Measurements from ENCODE around the gene DOK5.

Gene DOK5

DNA sequence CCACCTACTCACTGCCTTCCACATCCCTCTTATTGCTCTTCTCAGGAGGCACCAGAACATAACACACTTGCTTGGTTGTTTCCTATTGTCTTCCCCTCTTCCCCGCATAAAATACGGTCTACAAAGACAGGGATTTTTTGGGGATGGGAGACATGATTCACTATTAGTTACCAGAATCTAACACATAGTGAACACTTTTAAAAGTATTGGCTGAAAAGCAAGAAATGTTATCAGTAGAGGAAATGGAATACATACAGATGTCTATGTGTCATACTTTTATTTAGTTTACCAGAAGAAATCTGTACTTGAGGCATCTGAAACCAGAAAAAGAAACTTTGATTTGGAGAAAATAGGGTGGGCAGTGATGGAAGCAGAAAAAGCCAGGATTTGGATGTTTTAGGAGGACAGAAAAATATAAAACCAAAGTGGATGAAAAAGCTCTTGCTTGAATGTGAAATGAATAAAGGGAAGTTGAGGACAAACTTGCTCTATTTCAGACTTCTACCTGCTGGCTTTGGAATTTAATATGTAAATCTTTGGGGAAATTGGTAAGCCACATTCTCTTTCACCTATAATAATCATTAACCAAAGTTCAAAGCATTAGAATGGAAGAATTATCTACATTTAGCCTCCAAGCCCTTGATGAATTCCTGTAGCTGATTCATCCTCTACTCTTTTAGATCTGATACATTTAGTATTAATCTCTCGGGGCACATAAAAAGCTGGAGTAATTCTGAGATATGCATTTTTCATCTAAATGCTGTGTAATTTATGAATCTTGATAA lies 82.6 kb downstream of the DOK5 start:
- no peak for DNase-seq (ENCODE audit: low spot score)

DNA sequence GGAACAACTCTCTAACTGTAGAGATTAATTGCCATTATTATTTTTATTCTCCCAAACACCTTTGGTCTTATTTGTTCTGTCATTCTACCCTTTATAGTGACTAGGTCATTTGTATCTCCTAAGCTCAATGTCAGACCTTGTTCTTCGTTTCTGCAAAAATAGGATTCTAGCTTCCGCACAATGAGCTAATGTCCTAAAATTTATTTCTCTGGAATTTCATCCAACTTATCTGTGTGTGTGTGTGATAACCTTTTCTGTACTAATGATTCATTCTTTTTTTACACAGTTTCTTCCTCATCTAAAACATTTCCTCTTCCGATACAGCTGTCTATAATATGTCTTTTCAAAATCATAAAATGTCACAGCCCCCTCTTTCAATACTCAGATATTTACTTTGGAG lies 84.5 kb downstream of the DOK5 start:
- no peak for DNase-seq (ENCODE audit: low spot score)

- no peak for DNase-seq (ENCODE audit: low spot score)
These were observed 85.0 kb downstream of the DOK5 start for GRCh38 chr20:54560357-54560756.

DNA sequence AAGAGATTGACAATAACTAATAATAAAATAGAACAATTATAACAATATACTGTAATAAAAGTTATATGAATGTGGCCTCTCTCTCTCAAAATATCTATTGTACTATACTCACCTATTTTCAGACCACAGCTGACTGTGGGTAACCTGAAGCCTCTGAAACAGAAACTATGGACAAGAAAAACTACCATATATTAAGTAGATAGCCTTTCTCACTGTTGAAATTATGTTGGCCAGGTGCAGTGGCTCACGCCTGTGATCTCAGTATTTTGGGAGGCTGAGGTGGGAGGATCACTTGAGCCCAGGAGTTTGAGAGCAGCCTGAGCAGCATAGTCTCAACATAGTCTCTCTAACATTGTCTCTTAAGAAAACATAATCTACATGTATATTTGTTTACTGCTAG lies 89.9 kb downstream of the DOK5 start:
- DNase-seq (ENCODE audit: low spot score), result no peak

GRCh38 chr20:54566031-54566688 lies 90.8 kb downstream of the DOK5 start:
- DNase-seq (ENCODE audit: low spot score), result no peak

DNA sequence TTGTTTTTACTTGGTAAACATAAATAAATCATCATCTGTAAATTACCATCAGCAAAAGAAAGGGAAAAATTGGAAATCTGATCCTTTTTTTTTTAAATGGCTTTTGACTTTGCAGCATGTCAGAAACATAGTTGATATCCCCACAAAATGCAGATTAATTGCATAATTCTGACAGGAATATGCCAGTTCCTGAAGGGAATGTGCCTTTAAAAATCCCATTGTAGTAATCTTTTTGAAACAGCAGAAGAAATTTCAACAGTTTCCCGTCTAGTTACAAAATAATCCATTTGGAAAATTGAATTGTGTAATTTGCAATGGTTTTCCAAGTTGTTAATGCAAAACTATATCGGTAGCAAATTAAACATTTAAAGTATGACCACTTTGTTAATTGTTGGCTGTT lies 95.2 kb downstream of the DOK5 start:
- DNase-seq (ENCODE audit: low spot score), result no peak

- no peak for DNase-seq (ENCODE audit: low spot score)
These were observed 97.5 kb downstream of the DOK5 start for GRCh38 chr20:54572665-54573435.

DNA sequence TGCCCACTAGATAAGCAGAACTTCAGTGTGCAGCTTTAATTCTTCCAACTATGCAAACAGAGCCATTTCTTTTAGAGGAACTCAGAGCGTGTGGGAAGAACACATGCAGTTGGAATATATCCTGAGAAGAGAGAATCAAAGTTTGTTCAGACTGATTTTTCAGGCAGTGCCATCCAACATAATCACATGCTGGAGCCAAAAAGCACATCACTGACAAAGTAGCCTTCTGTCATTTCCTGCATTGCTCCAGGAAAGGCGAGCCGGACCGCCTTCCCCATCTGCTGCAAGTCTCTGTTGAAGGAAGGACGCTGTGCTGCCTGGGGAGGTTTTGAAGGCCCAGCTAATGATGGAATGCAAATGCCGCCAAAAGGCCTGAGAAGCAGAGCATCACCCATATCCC lies 98.4 kb downstream of the DOK5 start:
- DNase-seq (ENCODE audit: low spot score), result no peak

- DNase-seq (ENCODE audit: low spot score), result no peak
These were observed 101.1 kb downstream of the DOK5 start for GRCh38 chr20:54576518-54576917.

- DNase-seq (ENCODE audit: low spot score), result no peak
These were observed 102.2 kb downstream of the DOK5 start for GRCh38 chr20:54577637-54578036.

DNA sequence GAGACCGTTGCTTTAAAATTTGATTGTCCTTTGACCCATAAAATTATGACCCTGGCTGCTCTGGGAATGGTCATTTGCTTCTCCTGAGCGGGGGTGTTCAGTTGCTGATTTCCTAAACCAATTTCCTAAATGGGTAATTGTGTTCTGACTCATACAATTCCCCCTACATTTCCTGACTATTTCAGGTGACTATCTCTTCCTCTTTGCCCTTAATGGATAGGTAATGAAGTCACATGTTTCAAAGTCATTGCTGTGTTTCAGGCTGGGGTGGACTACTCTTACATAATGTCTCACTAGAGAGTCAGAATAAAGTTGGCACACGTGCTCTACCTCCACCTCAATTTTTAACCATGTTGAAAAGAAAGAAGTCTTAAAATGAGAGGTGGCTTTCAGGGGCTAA lies 109.8 kb downstream of the DOK5 start:
- DNase-seq (ENCODE audit: low spot score), result no peak

- no peak for DNase-seq (ENCODE audit: low spot score)
These were observed 112.0 kb downstream of the DOK5 start for GRCh38 chr20:54587408-54587807.

DNA sequence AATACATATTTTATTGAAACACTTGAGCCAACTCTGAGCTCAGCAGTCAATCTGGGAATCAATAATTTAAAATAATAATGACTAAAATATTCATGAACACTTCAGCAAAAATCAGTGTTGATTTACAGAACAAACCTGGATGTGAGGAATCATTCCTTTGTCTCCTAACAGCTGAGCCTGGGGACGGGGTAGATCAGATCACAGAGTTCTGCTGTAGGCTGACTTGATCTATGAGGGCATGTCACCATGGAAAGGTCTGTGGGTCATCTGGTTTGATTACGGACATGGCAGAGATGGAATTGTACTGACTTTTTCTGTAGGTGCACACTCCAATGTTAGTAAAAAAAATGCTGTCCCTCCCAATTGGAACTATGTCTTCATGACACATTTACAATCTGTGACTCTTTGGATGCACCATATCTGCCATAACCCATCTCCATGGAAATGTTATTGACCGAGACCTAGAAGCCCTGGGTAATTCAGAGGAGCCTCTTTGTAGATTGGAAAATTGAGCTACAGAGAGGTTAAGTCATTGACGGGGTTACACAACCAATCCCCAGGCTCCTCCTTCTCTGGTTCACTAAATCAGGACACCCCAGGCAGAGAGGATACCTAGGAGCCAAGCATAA lies 114.1 kb downstream of the DOK5 start:
- no peak for DNase-seq (ENCODE audit: low spot score)

- no peak for DNase-seq (ENCODE audit: low spot score)
These were observed 115.5 kb downstream of the DOK5 start for GRCh38 chr20:54590856-54591255.

DNA sequence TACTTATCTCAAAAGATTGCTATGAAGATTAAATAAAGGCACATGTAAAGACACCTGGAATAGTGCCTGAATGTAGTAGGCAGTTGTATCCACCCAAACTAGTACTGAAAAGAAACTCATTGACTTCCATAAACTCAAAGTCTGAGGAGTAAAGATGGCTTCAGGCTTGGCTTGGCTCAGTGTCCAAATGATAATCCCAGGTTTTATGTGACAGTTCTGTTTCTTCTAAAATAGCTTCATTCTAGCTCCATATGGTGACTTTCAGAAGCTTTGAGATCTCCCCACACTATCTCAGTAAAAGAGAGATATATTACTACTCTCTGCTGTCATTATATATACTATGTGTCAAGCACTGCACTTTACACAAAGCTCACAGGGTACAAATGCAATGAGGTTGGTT lies 121.3 kb downstream of the DOK5 start:
- DNase-seq (ENCODE audit: low spot score), result no peak

DNA sequence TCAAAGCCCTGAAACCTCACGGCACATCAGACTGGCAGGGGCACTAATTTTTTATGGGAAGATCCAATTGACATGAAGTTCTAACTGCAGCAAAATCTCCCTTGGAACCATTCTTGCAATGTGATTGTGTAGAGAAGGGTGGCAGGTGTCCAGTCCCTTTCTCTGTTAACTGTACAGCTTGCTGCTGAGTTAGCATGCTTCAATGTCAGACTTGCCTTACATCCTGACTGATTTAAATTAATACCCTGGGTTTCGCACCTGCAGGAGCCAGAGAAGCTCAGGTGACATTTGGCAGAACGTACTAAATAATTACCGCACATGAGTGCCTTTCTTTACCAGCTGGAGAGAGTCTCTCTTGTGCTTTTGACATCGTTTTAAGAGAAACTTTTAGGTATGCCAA lies 123.0 kb downstream of the DOK5 start:
- DNase-seq (ENCODE audit: low spot score), result no peak

DNA sequence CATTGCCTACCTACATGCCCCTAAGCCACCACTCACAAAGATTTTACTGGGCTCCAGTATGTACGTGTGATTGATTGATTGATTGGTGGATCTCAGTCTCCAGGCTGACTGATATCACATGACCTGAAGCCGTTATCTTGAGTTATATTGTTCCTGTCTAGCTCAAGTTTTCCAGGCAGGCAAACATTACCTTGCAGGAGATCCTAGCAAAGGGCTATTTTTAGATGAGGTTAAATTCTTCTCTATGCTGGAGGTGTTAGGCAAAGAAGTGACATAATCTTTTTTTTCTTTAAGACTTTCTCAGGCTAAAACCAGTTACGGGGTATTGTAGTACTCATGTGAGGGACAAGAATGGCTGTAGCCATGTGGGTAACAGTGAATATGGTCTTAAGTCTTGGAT lies 125.2 kb downstream of the DOK5 start:
- no peak for DNase-seq (ENCODE audit: low spot score)

DNA sequence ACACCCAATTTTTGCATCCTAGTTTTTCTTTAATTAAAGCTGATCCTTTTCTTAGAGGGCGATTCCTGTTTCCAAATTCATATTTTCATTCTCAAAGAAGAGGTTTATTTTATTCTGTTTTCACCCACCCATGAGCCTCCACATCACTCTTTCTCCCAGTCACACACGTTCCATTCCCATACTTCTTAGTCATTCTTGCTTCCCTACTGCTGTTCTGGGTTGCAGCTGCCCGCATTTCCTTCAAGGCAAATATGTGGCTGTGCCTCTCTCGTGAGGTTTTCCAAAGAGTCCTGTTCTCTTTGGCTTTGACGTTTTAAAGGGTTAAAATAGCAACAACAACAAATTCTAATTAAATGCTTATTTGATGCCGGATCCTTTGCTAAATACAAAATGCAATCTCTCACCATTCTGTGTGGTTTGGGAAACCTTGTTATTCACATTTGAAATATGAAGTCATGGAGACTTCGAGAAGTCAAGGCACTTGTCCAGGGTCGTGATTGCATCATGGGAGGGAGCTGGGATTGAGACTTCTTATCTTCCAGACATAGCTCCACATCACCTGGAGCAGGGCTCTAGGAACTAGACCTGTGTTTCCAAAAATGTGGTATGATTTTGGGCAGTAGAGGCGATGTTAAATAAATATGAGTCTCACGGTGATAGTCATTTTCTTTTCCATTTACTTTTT lies 126.6 kb downstream of the DOK5 start:
- DNase-seq (ENCODE audit: low spot score), result no peak

DNA sequence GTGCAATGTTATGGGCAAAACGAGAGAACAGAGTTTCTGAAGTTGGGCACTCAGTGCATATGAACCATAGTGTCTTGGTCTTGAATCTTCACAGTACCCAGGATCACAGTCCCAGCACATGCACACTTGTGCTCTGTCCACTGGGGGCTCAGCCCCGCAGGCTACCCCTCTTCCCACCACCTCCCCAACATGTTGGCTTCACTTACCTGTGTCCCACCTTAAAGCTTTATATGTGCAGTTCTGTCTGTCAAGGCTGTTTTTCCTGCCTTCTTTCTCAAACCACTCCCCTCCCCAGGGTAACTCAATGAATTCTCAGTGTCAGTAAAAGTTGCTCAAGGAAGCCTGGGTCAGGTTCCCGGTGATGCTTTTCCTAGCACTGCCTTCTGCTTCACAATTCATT lies 129.9 kb downstream of the DOK5 start:
- DNase-seq (ENCODE audit: low spot score), result no peak

- no peak for DNase-seq (ENCODE audit: low spot score)
These were observed 131.0 kb downstream of the DOK5 start for GRCh38 chr20:54606380-54606779.

GRCh38 chr20:54608039-54608745 lies 132.8 kb downstream of the DOK5 start:
- DNase-seq (ENCODE audit: low spot score), result no peak
